Heart left ventricle (tissue), 16 donors: ENCODE measurements around the gene MYOF. TPM values are rescaled to one million over a fixed set of nuclear protein-coding genes. Genes with fewer than 3 reads are reported as not detected.
A peak's percentile ranks its signal among the peaks of the same experiment; 100 is the strongest.

Experiments used
- ATAC-seq, 4 donors: fragments of 200-7000 bp; cut with Tn5 transposase; one replicate each; pipeline ENCODE4 v1.9.1; 2020 to 2022; ENCODE audit warnings: moderate library complexity in 4 of 4, mild to moderate bottlenecking in 3 of 4, moderate number of reproducible peaks in 1 of 4
- DNase-seq, 5 donors: peaks; one replicate each; pipeline ENCODE4 v3.0.0-alpha.2; 2020
- H3K27ac ChIP-seq, 12 donors: fragments of 200-600 bp; sonication (generic) in 4 of 12; one replicate each; pipeline versions ENCODE4 v1.5.0 to v1.8.0; 2016 to 2022; ENCODE audit warnings: mild to moderate bottlenecking in 2 of 12
- H3K27me3 ChIP-seq, 9 donors: fragments of 200-600 bp; sonication (generic) in 2 of 9; one replicate each; pipeline versions ENCODE4 v1.5.1 to v1.8.0; 2016 to 2022; ENCODE audit warnings: mild to moderate bottlenecking in 3 of 9
- H3K36me3 ChIP-seq, 9 donors: fragments of 200-600 bp; sonication (generic) in 2 of 9; one replicate each; pipeline versions ENCODE4 v1.5.0 to v1.8.0; 2018 to 2022; ENCODE audit warnings: mild to moderate bottlenecking in 2 of 9
- H3K4me1 ChIP-seq, 12 donors: fragments of 200-600 bp; sonication (generic) in 4 of 12; one replicate each; pipeline versions ENCODE4 v1.5.0 to v1.8.0; 2016 to 2022; ENCODE audit warnings: mild to moderate bottlenecking in 3 of 12
- H3K4me3 ChIP-seq, 12 donors: fragments of 200-600 bp; sonication (generic) in 4 of 12; one replicate each; pipeline versions ENCODE4 v1.5.0 to v1.8.0; 2017 to 2022; ENCODE audit warnings: mild to moderate bottlenecking in 9 of 12, moderate library complexity in 4 of 12
- H3K9me3 ChIP-seq, 12 donors: fragments of 200-600 bp; sonication (generic) in 4 of 12; one replicate each; pipeline versions ENCODE4 v1.5.0 to v1.8.0; 2016 to 2022; ENCODE audit warnings: mild to moderate bottlenecking in 1 of 12
- CTCF ChIP-seq, 12 donors: fragments of 200-600 bp; sonication (generic) in 4 of 12; IDR thresholded peaks; one replicate each; pipeline versions ENCODE4 v1.5.0 to v1.8.0; 2018 to 2022; ENCODE audit warnings: antibody characterized with exemption in 12 of 12, mild to moderate bottlenecking in 5 of 12
- POLR2A ChIP-seq, 2 donors: fragments of 450-650 bp; IDR thresholded peaks; one replicate each; pipeline ENCODE4 v1.6.1; 2017; ENCODE audit warnings: antibody characterized with exemption in 2 of 2, mild to moderate bottlenecking in 2 of 2, moderate library complexity in 2 of 2
- WGBS, 4 donors: extraction: QIAGEN DNeasy Blood & Tissue Kit in 2 of 4; methylation state at CpG; one replicate each; pipeline versions ENCODE4 v1.1.5 to v1.1.7; 2013 to 2018; 5-methylcytosine and 5-hydroxymethylcytosine counted together
- intact Hi-C, 10 donors: fragments of 100-400 bp; cut with DNase I; formaldehyde crosslinking; loops; one replicate each; pipeline versions ENCODE4 v1.11.1 to v1.14.2; 2022
- polyA plus RNA-seq, 2 donors: library from polyadenylated mRNA; stranded (reverse); fragments of 200-250 nt; gene quantifications; one replicate each; pipeline ENCODE4 v1.2.3, GENCODE V29; 2013
- total RNA-seq, 9 donors: library from RNA; depleted of rRNA in 2 of 9; stranded (reverse); fragments of >200 nt in 2 of 9; fragmentation: NEBNext Ultra II Directional in 3 of 9; extraction: Animal tissue kit (Norgen Biotek cat#: 25700) in 3 of 9; gene quantifications; one replicate each; pipeline versions ENCODE4 v1.1.0 to v1.2.4, GENCODE V29; 2016 to 2023
- donor health status: ischemic (EF 13 %, LVEDD 7.1; RV severe dilation, severe dysfunction).
- donor health status: healthy with polysubstance abuse.
- donor health status: DM: no; HTN: yes; CAD: no.
- donor health status: DM: no; HTN: no; CAD: no.
- donor health status: ischemic (EF 25% LVEDD 6.9; RV normal size, moderate dysfunction).
- donor health status: ischemic (EF 25% LVEDD 5.7; RV mildly dilated, moderate dysfunction).
- donor health status: healthy.
- donor health status: DM: yes; HTN: yes; CAD: no.
- donor health status: ischemic (EF 35%, LVEDD 5.7; RV mildly dilated, moderate dysfunction).
- donor health status: nonischemic (EF 11% LVEDD 7.7; RV severe dilation, severe dysfunction).
- donor health status: DM: yes; HTN: yes; CAD: no.
- donor health status: PGD.
- donor health status: ischemic (EF 29% LVEDD 5.4; RV normal size, mild dysfunction).
- donor health status: nonischemic (EF 23%, LVEDD 6.1; RV moderate dilation, normal function).

Gene MYOF
- total and polyA plus RNA-seq, 11 donors, result 13.2 to 64.5 (median 21.6) TPM

GRCh38 chr10:93357680-93358079 lies 124.5 kb downstream of the MYOF start:
- TF ChIP-seq POLR2A (IDR thresholded peaks at IDR 0.05), result no peak
- peak in 11 of 12 donors; percentile 14 to 54 (median 37) for TF ChIP-seq CTCF (IDR thresholded peaks at IDR 0.05)
- Histone ChIP-seq H3K4me3 (no peak overlapping the region), H3K9me3 (peaks cover 0 to 4% (median 0%) of the 10 kb centered on the region in 12 donors), H3K27me3 (no peaks in the 10 kb centered on the region), H3K4me1 (no peaks in the 10 kb centered on the region), H3K27ac (no peak overlapping the region), H3K36me3 (peaks cover 0 to 100% (median 84%) of the 10 kb centered on the region in 9 donors)
- DNase-seq, result no peak
- intact Hi-C loops, result loop anchor here in 7 of 10 donors (10.0 kb wide), 4 partner anchors 243 to 473 kb away; partner anchors contain the start of gene CYP26A1 (in 1 of the 7)
- WGBS, 4 donors, result 12 to 22% (median 18%) methylated on average over 5 of the region's 5 CpGs
- peak in 2 of 4 donors; percentile 39 to 53 for ATAC-seq

- peaks cover 0 to 100% (median 92%) of the 10 kb centered on the region in 9 donors for H3K36me3 ChIP-seq
- intact Hi-C loops, result loop anchor here in 7 of 10 donors (10.0 kb wide), 4 partner anchors 242 to 472 kb away; partner anchors contain the start of gene CYP26A1 (in 1 of the 7)
- DNase-seq, result no peak
- H3K4me1 ChIP-seq, result no peaks in the 10 kb centered on the region
- TF ChIP-seq CTCF (IDR thresholded peaks at IDR 0.05) (no peak), POLR2A (IDR thresholded peaks at IDR 0.05) (no peak)
- no peak overlapping the region for H3K4me3 ChIP-seq
- no peak overlapping the region for H3K27ac ChIP-seq
- no peaks in the 10 kb centered on the region for H3K27me3 ChIP-seq
- peaks cover 0 to 4% (median 0%) of the 10 kb centered on the region in 12 donors for H3K9me3 ChIP-seq
- 94 to 96% (median 95%) methylated on average over 6 of the region's 6 CpGs for WGBS, 4 donors
- ATAC-seq, result no peak
These were observed 125.6 kb downstream of the MYOF start for GRCh38 chr10:93356516-93356915.

GRCh38 chr10:93352638-93353383 lies 129.3 kb downstream of the MYOF start:
- TF ChIP-seq CTCF (IDR thresholded peaks at IDR 0.05), result peak; percentile 62 to 80 (median 73)
- TF ChIP-seq POLR2A (IDR thresholded peaks at IDR 0.05), result no peak
- WGBS, 4 donors, result 49 to 57% (median 56%) methylated on average over 6 of the region's 6 CpGs
- ATAC-seq (no peak), DNase-seq (no peak)
- Histone ChIP-seq H3K36me3 (peaks cover 0 to 100% (median 95%) of the 10 kb centered on the region in 9 donors), H3K4me1 (no peaks in the 10 kb centered on the region), H3K27me3 (no peaks in the 10 kb centered on the region), H3K27ac (no peak overlapping the region), H3K9me3 (no peaks in the 10 kb centered on the region), H3K4me3 (no peak overlapping the region)
- intact Hi-C loops, result loop anchor here in 9 of 10 donors (2.0 to 10.0 kb wide), 7 partner anchors 238 to 468 kb away; partner anchors contain the start of gene CYP26A1 (in 1 of the 9)

- TF ChIP-seq POLR2A (IDR thresholded peaks at IDR 0.05) (no peak), CTCF (IDR thresholded peaks at IDR 0.05) (no peak)
- intact Hi-C loops, result no loop called here
- H3K36me3 ChIP-seq, result peaks cover 2 to 97% (median 87%) of the 10 kb centered on the region in 9 donors
- H3K4me1 ChIP-seq, result peaks cover 0 to 8% (median 2%) of the 10 kb centered on the region in 12 donors
- H3K27me3 ChIP-seq, result no peaks in the 10 kb centered on the region
- no peaks in the 10 kb centered on the region for H3K9me3 ChIP-seq
- no peak for ATAC-seq
- DNase-seq, result no peak
- peak overlapping the region in 1 of 12 donors; percentile 20 for H3K27ac ChIP-seq
- H3K4me3 ChIP-seq, result no peak overlapping the region
- WGBS, 4 donors, result 31 to 52% (median 36%) methylated on average over 4 of the region's 4 CpGs
These were observed 135.4 kb downstream of the MYOF start for GRCh38 chr10:93346694-93347093.
